HG03520 (cell line): ENCODE results near the gene VASN.
"Not testable (repeated sequence)": the region's sequence is repeated elsewhere in the genome, so short reads cannot be mapped to it uniquely, and the experiment has no call there.

Source experiments
- ATAC-seq: cut with Tn5 transposase; IDR thresholded peaks from one replicate; pipeline ENCODE4 v1.9.1; 2021; ENCODE audit warnings: mild to moderate bottlenecking, moderate library complexity; ENCODE audit not compliant: unreplicated experiment

The VASN gene

DNA sequence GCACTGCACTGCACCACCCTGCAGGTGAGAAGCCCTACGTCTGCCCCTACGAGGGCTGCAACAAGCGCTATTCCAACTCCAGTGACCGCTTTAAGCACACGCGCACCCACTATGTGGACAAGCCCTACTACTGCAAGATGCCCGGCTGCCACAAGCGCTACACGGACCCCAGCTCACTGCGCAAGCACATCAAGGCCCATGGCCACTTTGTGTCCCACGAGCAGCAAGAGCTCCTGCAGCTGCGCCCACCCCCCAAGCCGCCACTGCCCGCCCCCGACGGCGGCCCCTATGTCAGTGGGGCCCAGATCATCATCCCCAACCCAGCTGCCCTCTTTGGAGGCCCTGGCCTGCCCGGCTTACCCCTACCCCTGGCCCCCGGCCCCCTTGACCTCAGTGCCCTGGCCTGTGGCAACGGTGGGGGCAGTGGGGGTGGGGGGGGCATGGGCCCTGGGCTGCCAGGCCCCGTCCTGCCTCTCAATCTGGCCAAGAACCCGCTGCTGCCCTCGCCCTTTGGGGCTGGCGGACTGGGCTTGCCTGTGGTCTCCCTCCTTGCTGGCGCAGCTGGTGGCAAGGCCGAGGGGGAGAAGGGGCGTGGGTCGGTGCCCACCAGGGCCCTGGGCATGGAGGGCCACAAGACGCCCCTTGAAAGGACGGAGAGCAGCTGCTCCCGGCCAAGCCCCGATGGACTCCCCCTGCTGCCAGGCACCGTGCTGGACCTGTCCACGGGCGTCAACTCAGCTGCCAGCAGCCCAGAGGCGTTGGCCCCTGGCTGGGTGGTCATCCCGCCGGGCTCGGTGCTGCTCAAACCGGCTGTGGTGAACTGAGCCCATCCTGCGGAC, 34.7 kb upstream of the VASN start:
- no peak for ATAC-seq

GRCh38 chr16:4337540-4338088, 34.0 kb upstream of the VASN start:
- no peak for ATAC-seq

DNA sequence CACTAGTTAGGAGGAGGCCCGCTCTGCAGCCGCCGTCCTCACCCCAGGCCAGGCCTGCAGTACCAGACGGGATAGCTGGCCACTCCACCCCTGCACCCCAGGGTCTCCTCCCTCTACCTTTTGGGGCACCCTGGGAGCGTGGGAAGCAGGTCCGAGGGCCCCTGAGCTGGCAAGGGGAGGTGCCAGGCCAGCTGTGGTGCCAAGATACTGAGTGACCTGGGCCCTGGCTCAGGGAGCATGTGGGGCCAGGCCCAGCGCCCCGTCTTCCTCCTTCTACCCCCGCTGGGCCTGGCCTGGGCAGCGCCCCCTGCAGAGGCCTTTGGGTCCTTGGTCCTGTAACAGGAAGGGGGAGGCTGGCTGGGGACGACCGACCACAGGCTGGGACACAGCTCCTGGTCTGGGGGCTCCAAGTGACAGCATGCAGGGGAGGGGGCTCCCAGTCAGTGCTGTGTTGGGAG, 33.5 kb upstream of the VASN start:
- ATAC-seq, result no peak

DNA sequence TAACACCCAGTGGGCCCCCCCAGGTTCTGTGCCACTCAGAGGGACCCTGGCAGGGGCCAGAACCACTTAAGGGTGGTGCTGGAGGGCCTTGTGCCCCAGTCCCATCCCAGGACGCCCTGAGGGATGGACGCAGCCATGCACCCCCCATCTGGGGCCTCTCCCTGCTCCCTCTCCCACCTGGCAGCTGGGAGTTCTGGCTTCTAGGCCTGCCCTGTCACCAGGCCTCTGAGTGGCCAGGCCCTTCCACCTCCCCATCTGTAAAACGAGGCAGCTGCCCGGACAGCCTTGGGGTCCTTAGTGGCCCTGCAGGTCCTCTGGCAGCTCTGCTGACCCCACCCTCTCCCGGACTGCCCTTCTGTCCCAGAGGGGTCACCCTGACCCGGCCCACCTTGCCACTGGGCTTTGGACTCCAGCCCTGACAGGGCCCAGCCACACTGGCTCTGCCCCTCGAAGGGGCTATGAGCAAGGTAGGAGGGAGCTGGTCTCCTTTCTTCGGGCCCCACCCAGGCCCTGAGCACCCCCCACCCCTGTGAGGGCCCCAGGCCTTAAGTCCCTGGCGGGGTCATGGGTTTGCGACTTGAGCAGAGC, 32.8 kb upstream of the VASN start:
- ATAC-seq, result no peak

GRCh38 chr16:4339455-4339854, 32.2 kb upstream of the VASN start:
- ATAC-seq, result no peak

DNA sequence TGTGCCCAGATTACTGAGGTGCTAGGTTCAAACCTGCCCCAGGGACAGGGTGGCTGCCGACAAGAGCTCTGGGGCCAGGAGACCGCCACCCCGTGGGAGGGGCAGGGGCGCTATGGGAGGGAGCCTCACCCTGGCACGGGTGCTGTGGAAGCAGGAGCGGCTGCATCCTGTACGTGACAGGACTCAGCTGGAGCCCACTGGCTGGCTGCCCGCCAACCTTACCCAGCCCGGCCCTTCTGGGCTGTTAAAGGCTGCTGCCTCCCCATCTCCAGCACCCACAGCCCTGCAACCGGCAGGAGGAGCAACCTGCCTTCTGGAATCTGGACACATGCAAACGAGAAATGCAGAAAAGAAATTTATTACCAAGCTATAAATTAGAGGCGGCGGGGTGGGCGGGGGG, 31.7 kb upstream of the VASN start:
- ATAC-seq, result no peak

- no peak for ATAC-seq
Observed at GRCh38 chr16:4340443-4340842, 31.2 kb upstream of the VASN start.

GRCh38 chr16:4341250-4341649, 30.4 kb upstream of the VASN start:
- no peak for ATAC-seq

DNA sequence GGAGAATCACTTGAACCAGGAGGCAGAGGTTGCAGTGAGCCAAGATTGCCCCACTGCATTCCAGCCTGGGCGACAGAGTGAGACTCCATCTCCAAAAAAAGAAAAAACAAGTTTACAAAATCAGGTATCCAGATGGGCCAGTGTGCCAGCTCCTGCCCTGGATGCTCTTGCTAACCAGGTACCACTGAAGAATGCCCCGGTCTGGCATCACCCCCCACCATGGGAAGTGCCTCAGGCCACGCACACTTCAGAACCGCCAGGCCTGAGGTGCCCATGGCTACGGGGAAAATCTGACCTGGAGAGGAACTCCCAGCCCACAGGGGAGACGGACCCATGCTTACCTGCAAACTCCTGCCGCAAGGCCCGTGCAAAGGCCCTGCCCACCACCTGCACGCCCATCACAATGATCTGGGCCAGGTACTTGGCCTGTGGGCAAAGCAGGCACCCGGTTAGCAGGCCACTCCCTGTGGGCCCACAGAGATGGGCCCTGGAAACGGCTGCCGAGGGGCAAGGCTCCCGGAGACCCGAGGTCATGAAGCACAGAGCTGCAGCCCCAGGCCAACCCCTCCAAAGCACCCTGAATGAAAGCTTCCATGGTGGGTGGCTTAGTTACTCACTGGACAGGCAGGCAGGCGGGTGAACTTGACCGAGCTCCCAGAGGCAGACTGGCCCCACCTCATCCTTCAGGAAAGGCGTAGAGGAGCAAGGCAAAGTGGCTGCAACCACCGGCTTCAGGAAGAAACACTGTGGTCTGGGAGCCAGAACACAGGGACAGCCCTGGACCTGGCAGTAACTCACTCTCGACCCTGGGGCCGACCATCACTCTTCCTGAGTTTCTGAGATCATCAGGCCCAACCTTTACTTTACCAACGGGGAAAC, 28.5 kb upstream of the VASN start:
- ATAC-seq, result no peak

DNA sequence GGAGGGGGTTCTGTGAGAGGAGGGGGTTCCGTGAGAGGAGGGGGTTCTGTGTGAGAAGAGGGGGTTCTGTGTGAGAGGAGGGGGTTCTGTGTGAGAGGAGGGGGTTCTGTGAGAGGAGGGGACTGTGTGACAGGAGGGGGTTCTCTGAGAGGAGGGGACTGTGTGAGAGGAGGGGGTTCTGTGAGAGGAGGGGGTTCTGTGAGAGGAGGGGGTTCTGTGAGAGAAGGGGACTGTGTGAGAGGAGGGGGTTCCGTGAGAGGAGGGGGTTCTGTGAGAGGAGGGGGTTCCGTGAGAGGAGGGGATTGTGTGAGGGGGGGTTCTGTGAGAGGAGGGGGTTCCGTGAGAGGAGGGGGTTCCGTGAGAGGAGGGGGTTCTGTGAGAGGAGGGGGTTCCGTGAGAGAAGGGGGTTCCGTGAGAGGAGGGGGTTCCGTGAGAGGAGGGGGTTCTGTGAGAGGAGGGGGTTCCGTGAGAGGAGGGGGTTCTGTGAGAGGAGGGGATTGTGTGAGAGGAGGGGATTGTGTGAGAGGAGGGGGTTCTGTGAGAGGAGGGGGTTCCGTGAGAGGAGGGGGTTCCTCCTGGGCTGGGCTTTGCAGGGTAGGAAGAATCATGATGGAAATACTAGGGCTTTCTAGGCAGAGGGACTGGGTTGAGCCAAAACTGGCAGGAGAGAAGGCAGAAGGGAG, 27.2 kb upstream of the VASN start:
- ATAC-seq, result not testable (repeated sequence)

- ATAC-seq, result no peak
Observed at GRCh38 chr16:4344983-4345835, 26.4 kb upstream of the VASN start.

- ATAC-seq, result no peak
Observed at GRCh38 chr16:4345836-4346781, 25.5 kb upstream of the VASN start.

DNA sequence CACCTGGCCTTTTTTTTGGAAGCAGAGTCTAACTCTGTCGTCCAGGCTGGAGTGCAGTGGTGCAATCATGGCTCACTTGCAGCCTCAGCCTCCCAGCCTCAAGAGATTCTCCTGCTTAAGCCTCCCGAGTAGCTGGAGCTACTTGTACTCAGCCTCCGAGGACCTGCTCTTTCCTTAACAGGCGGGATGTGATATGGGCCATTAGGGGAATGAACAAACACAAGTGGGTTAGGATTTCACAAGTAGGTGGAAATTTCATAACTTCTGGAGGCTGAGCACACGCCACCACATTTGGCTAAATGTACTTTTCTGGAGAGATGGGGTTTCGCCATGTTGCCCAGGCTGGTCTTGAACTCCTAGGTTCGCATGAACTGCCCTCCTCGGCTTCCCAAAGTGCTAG, 24.6 kb upstream of the VASN start:
- no peak for ATAC-seq

DNA sequence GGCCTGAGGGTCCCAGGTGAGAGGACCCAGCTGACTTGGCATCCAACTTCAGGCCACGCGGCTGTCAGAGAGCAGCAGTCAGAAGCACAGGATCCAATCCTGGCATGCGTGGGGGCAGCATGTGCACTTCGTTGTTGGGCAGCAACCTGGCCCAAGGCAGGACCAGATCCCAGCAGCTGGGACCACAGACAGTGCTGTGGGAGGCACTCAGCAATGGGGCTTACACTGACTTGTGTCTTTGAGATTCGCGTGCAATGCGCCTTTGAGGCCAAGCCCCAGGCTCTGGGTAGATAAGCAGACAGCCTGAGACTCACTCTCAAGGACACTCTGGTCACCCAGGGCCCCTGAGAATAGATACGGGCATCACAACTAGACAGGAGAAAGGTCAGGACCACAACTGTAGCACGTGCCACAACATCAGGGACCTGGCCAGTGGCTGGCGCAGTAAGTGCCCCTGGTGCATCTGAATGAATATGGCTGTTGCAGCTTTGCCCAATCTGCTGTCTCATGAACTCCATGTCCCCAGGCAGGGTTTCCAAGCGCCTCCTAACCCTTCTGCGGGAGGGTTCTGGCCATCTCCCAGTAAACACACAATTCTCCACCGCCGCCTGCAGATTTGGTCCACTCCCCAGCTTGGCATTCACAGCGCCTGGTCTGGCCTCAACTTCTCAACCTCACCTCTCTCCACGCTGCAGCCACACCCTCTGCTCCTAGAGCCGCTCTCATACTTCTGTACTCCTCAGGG, 23.7 kb upstream of the VASN start:
- ATAC-seq, result no peak

GRCh38 chr16:4349332-4349731, 22.3 kb upstream of the VASN start:
- no peak for ATAC-seq

DNA sequence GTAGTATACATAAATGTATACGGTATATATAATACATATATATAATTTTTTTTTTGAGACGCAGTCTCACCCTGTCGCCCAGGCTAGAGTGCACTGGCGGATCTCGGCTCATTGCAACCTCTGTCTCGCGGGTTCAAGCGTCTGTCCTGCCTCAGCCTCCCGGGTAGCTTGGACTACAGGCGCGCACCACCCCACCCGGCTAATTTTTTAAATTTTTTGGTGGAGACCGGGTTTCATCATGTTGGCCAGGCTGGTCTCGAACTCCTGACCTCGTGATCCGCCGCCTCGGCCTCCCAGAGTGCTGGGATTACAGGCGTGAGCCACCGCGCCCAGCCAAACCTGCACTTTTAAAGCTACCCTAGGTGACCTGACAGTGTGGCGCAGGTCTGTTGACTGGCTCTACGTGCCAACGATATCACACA, 21.3 kb upstream of the VASN start:
- no peak for ATAC-seq

GRCh38 chr16:4350787-4351659, 20.6 kb upstream of the VASN start, which contains the start of gene PAM16:
PAM16 (minus strand) TSS chr16:4351321; CDS start chr16:4351234, 87 bp downstream.
- peak; percentile 84 for ATAC-seq
